ENCODE measurements around the gene ZNF521. TPM values are rescaled to one million over a fixed set of nuclear protein-coding genes. Genes with fewer than 3 reads are reported as not detected.
A peak's percentile ranks its signal among the peaks of the same experiment; 100 is the strongest.

Gene ZNF521
- total RNA-seq, 1 donor from 2014 or later: 48.0 TPM

- Histone ChIP-seq H3K79me2 (ENCODE audit: insufficient read depth, low read length) (no peaks in the 10 kb centered on the region), H3K27ac (ENCODE audit: low read depth, low read length) (no peak overlapping the region), H3K36me3 (ENCODE audit: insufficient read depth, low read length) (no peaks in the 10 kb centered on the region), H3K9ac (ENCODE audit: low read length) (no peak overlapping the region), H3K4me3 (ENCODE audit: insufficient read depth, low read depth, low read length) (no peak overlapping the region), H2AFZ (ENCODE audit: low read depth, low read length) (no peak overlapping the region), H3K4me2 (ENCODE audit: low read length) (no peak overlapping the region), H3K4me1 (ENCODE audit: insufficient read depth, low read length) (no peaks in the 10 kb centered on the region), H3K27me3 (ENCODE audit: insufficient read depth, low read length) (no peaks in the 10 kb centered on the region), H4K20me1 (ENCODE audit: insufficient read depth, low read length) (no peaks in the 10 kb centered on the region), H3K9me3 (ENCODE audit: insufficient read depth, low read depth, low read length) (no peaks in the 10 kb centered on the region)
- DNase-seq (ENCODE audit: low read depth): peak; percentile 15
- no peaks in the 10 kb centered on the region for H3K9me3 Mint-ChIP-seq (ENCODE audit: unreplicated experiment)
- no peak overlapping the region for H3K27ac Mint-ChIP-seq (ENCODE audit: unreplicated experiment)
- FAIRE-seq: no peak
- peaks cover 11% of the 10 kb centered on the region for H3K4me1 Mint-ChIP-seq (ENCODE audit: low read depth, unreplicated experiment)
- no peak overlapping the region for H3K4me3 Mint-ChIP-seq (ENCODE audit: unreplicated experiment)
- TF ChIP-seq EZH2 (IDR thresholded peaks at IDR 0.05; ENCODE audit: insufficient read depth, low read length): no peak
- no peak for TF ChIP-seq CTCF (IDR thresholded peaks at IDR 0.05; ENCODE audit: insufficient read depth, low read depth, low read length)
- peaks cover 6% of the 10 kb centered on the region for H3K36me3 Mint-ChIP-seq (ENCODE audit: low read depth, unreplicated experiment)
- H3K27me3 Mint-ChIP-seq (ENCODE audit: low read depth, unreplicated experiment): no peaks in the 10 kb centered on the region
Measured at GRCh38 chr18:25169701-25170100, 182.3 kb downstream of the ZNF521 start.

- Histone ChIP-seq H2AFZ (ENCODE audit: low read depth, low read length) (no peak overlapping the region), H3K79me2 (ENCODE audit: insufficient read depth, low read length) (no peaks in the 10 kb centered on the region), H3K4me3 (ENCODE audit: insufficient read depth, low read depth, low read length) (no peak overlapping the region), H3K4me2 (ENCODE audit: low read length) (no peak overlapping the region), H3K9me3 (ENCODE audit: insufficient read depth, low read depth, low read length) (no peaks in the 10 kb centered on the region), H3K36me3 (ENCODE audit: insufficient read depth, low read length) (no peaks in the 10 kb centered on the region), H3K27ac (ENCODE audit: low read depth, low read length) (no peak overlapping the region), H3K4me1 (ENCODE audit: insufficient read depth, low read length) (no peaks in the 10 kb centered on the region), H3K9ac (ENCODE audit: low read length) (no peak overlapping the region), H3K27me3 (ENCODE audit: insufficient read depth, low read length) (no peaks in the 10 kb centered on the region), H4K20me1 (ENCODE audit: insufficient read depth, low read length) (no peaks in the 10 kb centered on the region)
- DNase-seq (ENCODE audit: low read depth) (no peak), FAIRE-seq (no peak)
- no peak overlapping the region for H3K27ac Mint-ChIP-seq (ENCODE audit: unreplicated experiment)
- TF ChIP-seq CTCF (IDR thresholded peaks at IDR 0.05; ENCODE audit: insufficient read depth, low read depth, low read length): no peak
- no peak overlapping the region for H3K4me3 Mint-ChIP-seq (ENCODE audit: unreplicated experiment)
- no peaks in the 10 kb centered on the region for H3K9me3 Mint-ChIP-seq (ENCODE audit: unreplicated experiment)
- H3K4me1 Mint-ChIP-seq (ENCODE audit: low read depth, unreplicated experiment): peaks cover 11% of the 10 kb centered on the region
- H3K36me3 Mint-ChIP-seq (ENCODE audit: low read depth, unreplicated experiment): peaks cover 6% of the 10 kb centered on the region
- no peaks in the 10 kb centered on the region for H3K27me3 Mint-ChIP-seq (ENCODE audit: low read depth, unreplicated experiment)
Measured at GRCh38 chr18:25167612-25168410, 184.2 kb downstream of the ZNF521 start.

GRCh38 chr18:25166113-25166512 lies 185.9 kb downstream of the ZNF521 start:
- H3K36me3 ChIP-seq (ENCODE audit: insufficient read depth, low read length): no peaks in the 10 kb centered on the region
- no peaks in the 10 kb centered on the region for H3K27me3 ChIP-seq (ENCODE audit: insufficient read depth, low read length)
- peak; percentile 25 for DNase-seq (ENCODE audit: low read depth)
- TF ChIP-seq EZH2 (IDR thresholded peaks at IDR 0.05; ENCODE audit: insufficient read depth, low read length) (no peak), CTCF (IDR thresholded peaks at IDR 0.05; ENCODE audit: insufficient read depth, low read depth, low read length) (no peak)
- no peaks in the 10 kb centered on the region for H4K20me1 ChIP-seq (ENCODE audit: insufficient read depth, low read length)
- H3K4me1 Mint-ChIP-seq (ENCODE audit: low read depth, unreplicated experiment): peaks cover 17% of the 10 kb centered on the region
- no peaks in the 10 kb centered on the region for H3K4me1 ChIP-seq (ENCODE audit: insufficient read depth, low read length)
- no peak overlapping the region for H3K4me3 Mint-ChIP-seq (ENCODE audit: unreplicated experiment)
- no peaks in the 10 kb centered on the region for H3K9me3 Mint-ChIP-seq (ENCODE audit: unreplicated experiment)
- H3K4me3 ChIP-seq (ENCODE audit: insufficient read depth, low read depth, low read length): no peak overlapping the region
- H3K9me3 ChIP-seq (ENCODE audit: insufficient read depth, low read depth, low read length): no peaks in the 10 kb centered on the region
- H3K27ac ChIP-seq (ENCODE audit: low read depth, low read length): no peak overlapping the region
- H3K27ac Mint-ChIP-seq (ENCODE audit: unreplicated experiment): no peak overlapping the region
- H3K4me2 ChIP-seq (ENCODE audit: low read length): peak overlapping the region; percentile 45
- H3K9ac ChIP-seq (ENCODE audit: low read length): no peak overlapping the region
- H3K79me2 ChIP-seq (ENCODE audit: insufficient read depth, low read length): no peaks in the 10 kb centered on the region
- H3K36me3 Mint-ChIP-seq (ENCODE audit: low read depth, unreplicated experiment): peaks cover 6% of the 10 kb centered on the region
- FAIRE-seq: no peak
- no peaks in the 10 kb centered on the region for H3K27me3 Mint-ChIP-seq (ENCODE audit: low read depth, unreplicated experiment)
- H2AFZ ChIP-seq (ENCODE audit: low read depth, low read length): no peak overlapping the region
